H1 (cell line): Measurements from ENCODE around the gene NEDD4. TPM values are rescaled to one million over a fixed set of nuclear protein-coding genes. Genes with fewer than 3 reads are reported as not detected.

Source experiments
- CBX5 ChIP-seq: fragments of 300-800, 300-1000 bp; sonication (generic); IDR thresholded peaks from 2 replicates; pipeline ENCODE4 v1.7.1; 2016; ENCODE audit warnings: antibody characterized with exemption, low read length, low read depth
- CEBPB ChIP-seq: IDR thresholded peaks from 2 replicates; pipeline ENCODE4 v1.6.1; 2012; ENCODE audit warnings: low read depth, low read length
- EP300 ChIP-seq, 2 experiments: IDR thresholded peaks; 1 replicate in 1 of 2; 2 replicates in 1 of 2; pipeline ENCODE4 v1.6.1; 2011 to 2012; ENCODE audit warnings: low read depth in 2 of 2, low read length in 2 of 2, mild to moderate bottlenecking in 2 of 2, borderline replicate concordance in 1 of 2, inconsistent platforms in 1 of 2, moderate library complexity in 1 of 2
- POLR2AphosphoS5 ChIP-seq: IDR thresholded peaks from 2 replicates; pipeline ENCODE4 v1.6.1; 2011; ENCODE audit warnings: low read depth, low read length
- polyA plus RNA-seq, 7 experiments: library from polyadenylated mRNA; depleted of rRNA in 3 of 7; stranded (reverse) in 5 of 7; unstranded in 2 of 7; fragments of >200 nt in 5 of 7; fragments of 200-250 nt in 2 of 7; gene quantifications; 1 replicate in 5 of 7; 2 replicates in 1 of 7; 4 replicates in 1 of 7; pipeline versions ENCODE4 v1.2.1 to v1.2.3, GENCODE V29; 2011 to 2013; ENCODE audit warnings: missing spikeins in 2 of 7, mixed read lengths in 2 of 7
- total RNA-seq: library from RNA; stranded (reverse); fragmentation: NEBNext Ultra II Directional; extraction: Animal tissue kit (Norgen Biotek cat#: 25700); gene quantifications from 2 replicates; pipeline ENCODE4 v1.2.1, GENCODE V29; 2021

The NEDD4 gene
- total and polyA plus RNA-seq, 2 of the 8 experiments (the other 6 are each of a cell fraction or from before 2014, with no cell fraction given): 0.95 to 3.9 TPM

DNA sequence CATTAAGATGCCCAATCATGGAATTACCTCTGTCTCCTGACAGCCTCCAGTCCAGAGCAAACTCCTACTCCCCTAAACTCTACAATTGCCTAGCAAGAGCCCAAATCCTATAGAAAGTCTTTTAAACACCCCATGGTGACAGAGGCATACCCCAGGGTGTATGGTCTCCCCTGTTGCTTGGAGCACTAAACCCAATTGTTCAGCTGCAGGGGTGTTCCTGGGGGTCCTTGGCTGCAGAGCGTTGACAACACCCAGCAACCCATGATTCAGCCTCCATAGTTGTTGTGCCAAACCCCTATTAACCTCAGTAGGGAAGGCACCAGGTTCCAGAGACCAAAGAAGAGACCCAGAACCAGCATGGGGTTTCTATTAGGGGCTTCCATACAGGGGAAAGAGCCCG is 41.8 kb upstream of the NEDD4 start (continued):
- no peak for TF ChIP-seq CBX5
- no peak for TF ChIP-seq EP300 (IDR thresholded peaks at IDR 0.05; ENCODE audit: borderline replicate concordance in 1 of 2, low read depth in 2 of 2, low read length in 2 of 2)
- TF ChIP-seq CEBPB: no peak
- no peak for TF ChIP-seq POLR2AphosphoS5
